SH-SY5Y (cell line): Measurements from ENCODE around the gene AKAP8L.

ENCODE experiments used
- GATA2 ChIP-seq: IDR thresholded peaks from 2 replicates; pipeline ENCODE4 v1.6.1; 2011; ENCODE audit warnings: mild to moderate bottlenecking, low read depth, low read length
- GATA3 ChIP-seq: IDR thresholded peaks from 2 replicates; pipeline ENCODE4 v1.6.1; 2011; ENCODE audit warnings: low read depth, mild to moderate bottlenecking, low read length, moderate library complexity

- TF ChIP-seq GATA3 (no peak), GATA2 (no peak)
Measured at GRCh38 chr19:15442142-15442920, 23.5 kb upstream of the AKAP8L start.
